HepG2 (cell line): ENCODE data around the gene ATP1A2. TPM values are rescaled to one million over a fixed set of nuclear protein-coding genes. Genes with fewer than 3 reads are reported as not detected.
A peak's percentile ranks its signal among the peaks of the same experiment; 100 is the strongest.

Source experiments
- ATAC-seq: fragments of 200-7000 bp; cut with Tn5 transposase; 3 replicates; pipeline ENCODE4 v1.9.1; 2020; ENCODE audit warnings: mild to moderate bottlenecking, moderate library complexity
- BruUV-seq: library from RNA; stranded (reverse); fragments of 400-500 nt; replicated peaks from 2 replicates; lab custom pipeline; 2021; lab: Mats Ljungman, UMichigan
- CTCF ChIA-PET: fragments of 300-600 bp; formaldehyde crosslinking; extraction: SDS; loops from one replicate; lab custom pipeline; 2021; ENCODE audit warnings: low total read pairs, inconsistent platforms, low intra/inter-chr PET ratio; lab: Yijun Ruan, JAX
- POLR2A ChIA-PET: fragments of 350-600 bp; sonication (Branson Sonifier 250); formaldehyde crosslinking; loops from one replicate; lab custom pipeline; 2020; ENCODE audit warnings: antibody characterized with exemption, inconsistent platforms; lab: Yijun Ruan, JAX
- DNase-seq: peaks from one replicate; pipeline ENCODE4 v3.0.0-alpha.2; 2015; ENCODE audit warnings: low spot score
- FAIRE-seq: peaks from 3 replicates; lab custom pipeline; 2011; peaks lifted over from hg19 to GRCh38; lab: Jason Lieb, UNC
- H2AFZ ChIP-seq: one replicate; pipeline ENCODE4 v1.6.1; 2011; ENCODE audit warnings: low read length, inconsistent platforms
- H3K27ac ChIP-seq: fragments of 300-600 bp; 3 replicates; pipeline ENCODE4 v1.8.0; 2011; ENCODE audit warnings: mixed run types, mild to moderate bottlenecking, mixed read lengths, low read length, inconsistent platforms; ENCODE audit not compliant: insufficient read depth; ENCODE audit errors: extremely low read length
- H3K27me3 ChIP-seq, 2 experiments: fragments of 200-600 bp in 1 of 2; 2 replicates in 1 of 2; 3 replicates in 1 of 2; pipeline versions ENCODE4 v1.6.0 to v1.8.0; 2011; ENCODE audit warnings: low read length in 2 of 2, mild to moderate bottlenecking in 2 of 2, moderate library complexity in 2 of 2, inconsistent platforms in 1 of 2; ENCODE audit not compliant: insufficient read depth in 2 of 2, control insufficient read depth in 1 of 2
- H3K36me3 ChIP-seq, 2 experiments: fragments of 200-600 bp in 1 of 2; replicated peaks in 1 of 2; 2 replicates in 1 of 2; 3 replicates in 1 of 2; pipeline versions ENCODE4 v1.5.1 to v1.8.0; 2011; ENCODE audit warnings: low read length in 2 of 2, inconsistent platforms in 1 of 2; ENCODE audit not compliant: insufficient read depth in 2 of 2, control insufficient read depth in 1 of 2
- H3K4me1 ChIP-seq: 2 replicates; pipeline ENCODE4 v1.5.1; 2012; ENCODE audit warnings: low read length, inconsistent platforms; ENCODE audit not compliant: insufficient read depth
- H3K4me2 ChIP-seq: 2 replicates; pipeline ENCODE4 v1.6.0; 2011; ENCODE audit warnings: low read depth, low read length, inconsistent platforms
- H3K4me3 ChIP-seq, 3 experiments: fragments of 200-600 bp in 1 of 3; sonication (generic), shearing (Covaris generic) in 1 of 3; replicated peaks in 1 of 3; 2 replicates each; pipeline ENCODE4 v1.5.1; 2011 to 2016; ENCODE audit warnings: low read length in 3 of 3, inconsistent platforms in 2 of 3, low read depth in 2 of 3, mild to moderate bottlenecking in 2 of 3, control low read depth in 1 of 3, mixed read lengths in 1 of 3; ENCODE audit not compliant: insufficient read depth in 1 of 3
- H3K79me2 ChIP-seq: one replicate; pipeline ENCODE4 v1.6.1; 2011; ENCODE audit warnings: low read length, inconsistent platforms; ENCODE audit not compliant: insufficient read depth
- H3K9ac ChIP-seq: 2 replicates; pipeline ENCODE4 v1.6.0; 2011; ENCODE audit warnings: mild to moderate bottlenecking, low read depth, low read length, inconsistent platforms; ENCODE audit not compliant: insufficient read depth
- H3K9me3 ChIP-seq: 2 replicates; pipeline ENCODE4 v1.5.1; 2012; ENCODE audit warnings: mild to moderate bottlenecking, low read length
- H4K20me1 ChIP-seq: 2 replicates; pipeline ENCODE4 v1.6.0; 2011; ENCODE audit warnings: inconsistent platforms, mild to moderate bottlenecking, low read length, moderate library complexity; ENCODE audit not compliant: insufficient read depth
- ARNT ChIP-seq: fragments of 450-650 bp; IDR thresholded peaks from 2 replicates; pipeline ENCODE4 v1.6.1; 2017
- CENPX ChIP-seq: sonication (generic); formaldehyde crosslinking; IDR thresholded peaks from 2 replicates; pipeline ENCODE4 v1.9.0; 2021; ENCODE audit warnings: mild to moderate bottlenecking, missing genetic modification reagents, moderate library complexity
- EED ChIP-seq: sonication (generic); formaldehyde crosslinking; IDR thresholded peaks from 2 replicates; pipeline ENCODE4 v1.5.0; 2020; ENCODE audit warnings: mild to moderate bottlenecking, missing genetic modification reagents
- FOSL2 ChIP-seq: sonication (generic); formaldehyde crosslinking; IDR thresholded peaks from 2 replicates; pipeline ENCODE4 v1.4.0; 2020; ENCODE audit warnings: missing genetic modification reagents
- FOXO1 ChIP-seq: sonication (generic); formaldehyde crosslinking; IDR thresholded peaks from 2 replicates; pipeline ENCODE4 v1.4.0; 2020; ENCODE audit warnings: missing genetic modification reagents
- IKZF1 ChIP-seq: fragments of 450-650 bp; IDR thresholded peaks from 2 replicates; pipeline ENCODE4 v1.7.1; 2016
- NCOA5 ChIP-seq: sonication (generic); formaldehyde crosslinking; IDR thresholded peaks from 2 replicates; pipeline ENCODE4 v1.4.0; 2020; ENCODE audit warnings: missing genetic modification reagents
- NR2F1 ChIP-seq, 2 experiments: fragments of 450-650 bp in 1 of 2; formaldehyde crosslinking in 1 of 2; IDR thresholded peaks; 2 replicates each; pipeline versions ENCODE4 v1.5.0 to v1.6.1; 2016 to 2020; ENCODE audit warnings: mild to moderate bottlenecking in 1 of 2, missing compliant biosample characterization in 1 of 2, missing genetic modification reagents in 1 of 2, moderate library complexity in 1 of 2
- RAD21 ChIP-seq: fragments of 450-650 bp; formaldehyde crosslinking; IDR thresholded peaks from 2 replicates; pipeline ENCODE4 v1.5.0; 2020; ENCODE audit warnings: mild to moderate bottlenecking
- RBM39 ChIP-seq: fragments of 200-400 bp; formaldehyde crosslinking; IDR thresholded peaks from one replicate; pipeline ENCODE4 v1.6.1; 2018; ENCODE audit warnings: antibody characterized with exemption, mild to moderate bottlenecking, low read depth, low read length; ENCODE audit not compliant: poor library complexity, severe bottlenecking
- SYNCRIP ChIP-seq: fragments of 200-400 bp; formaldehyde crosslinking; IDR thresholded peaks from 2 replicates; pipeline ENCODE4 v1.6.1; 2018; ENCODE audit warnings: mild to moderate bottlenecking, low read depth, low read length; ENCODE audit not compliant: insufficient read depth
- ZNF256 ChIP-seq: sonication (generic); formaldehyde crosslinking; conservative IDR thresholded peaks from 2 replicates; pipeline ENCODE4 v1.4.0; 2020; ENCODE audit warnings: missing genetic modification reagents
- ZNF543 ChIP-seq: sonication (generic); formaldehyde crosslinking; IDR thresholded peaks from 2 replicates; pipeline ENCODE4 v1.4.0; 2020; ENCODE audit warnings: mild to moderate bottlenecking, missing genetic modification reagents
- ZNF768 ChIP-seq: sonication (generic); formaldehyde crosslinking; IDR thresholded peaks from 2 replicates; pipeline ENCODE4 v1.4.0; 2020; ENCODE audit warnings: missing genetic modification reagents
- WGBS: methylation state at CpG from one replicate; pipeline ENCODE4 v1.1.6; 2017; ENCODE audit warnings: low lambda C conversion rate; 5-methylcytosine and 5-hydroxymethylcytosine counted together
- in situ Hi-C: cut with HindIII; loops from 2 replicates; pipeline ENCODE4 v1.10.0; 2017; ENCODE audit warnings: low pct_unique_long_range_greater_than_20kb; ENCODE audit not compliant: extremely low pct_ligation_motif_present
- intact Hi-C: fragments of 100-400 bp; cut with micrococcal nuclease; formaldehyde crosslinking; loops from one replicate; pipeline ENCODE4 v1.10.0; 2022; ENCODE audit not compliant: unreplicated experiment
- polyA plus RNA-seq, 8 experiments: library from polyadenylated mRNA; depleted of rRNA in 3 of 8; stranded (reverse) in 7 of 8; unstranded in 1 of 8; fragments of >200 nt; fragmentation: Illumina TruSeq in 4 of 8; extraction: Trizol in 4 of 8; gene quantifications; 2 replicates each; pipeline versions ENCODE4 v1.2.1 to v1.2.3, GENCODE V29; 2011 to 2016; ENCODE audit warnings: low read depth in 4 of 8, missing spikeins in 1 of 8, mixed read lengths in 1 of 8; ENCODE audit not compliant: insufficient read depth in 1 of 8
- total RNA-seq, 5 experiments: library from RNA; depleted of rRNA; stranded (reverse); fragments of >200 nt; fragmentation: Illumina TruSeq; extraction: Trizol; gene quantifications; 2 replicates each; pipeline ENCODE4 v1.2.3, GENCODE V29; 2016; ENCODE audit warnings: low read depth in 1 of 5
- TF ChIP-seq, protein P1 (sequence below): sonication (generic); formaldehyde crosslinking; IDR thresholded peaks from 2 replicates; pipeline ENCODE4 v1.4.0; 2020; ENCODE audit warnings: mild to moderate bottlenecking, missing genetic modification reagents
- TF ChIP-seq, protein P2 (sequence below): IDR thresholded peaks from 2 replicates; pipeline ENCODE4 v1.6.1; 2016; ENCODE audit warnings: mild to moderate bottlenecking

The ATP1A2 gene
- total and polyA plus RNA-seq, 2 of the 13 experiments (the other 11 are each of a cell fraction or from before 2014, with no cell fraction given) = 0.16 TPM; not detected in 1

DNA sequence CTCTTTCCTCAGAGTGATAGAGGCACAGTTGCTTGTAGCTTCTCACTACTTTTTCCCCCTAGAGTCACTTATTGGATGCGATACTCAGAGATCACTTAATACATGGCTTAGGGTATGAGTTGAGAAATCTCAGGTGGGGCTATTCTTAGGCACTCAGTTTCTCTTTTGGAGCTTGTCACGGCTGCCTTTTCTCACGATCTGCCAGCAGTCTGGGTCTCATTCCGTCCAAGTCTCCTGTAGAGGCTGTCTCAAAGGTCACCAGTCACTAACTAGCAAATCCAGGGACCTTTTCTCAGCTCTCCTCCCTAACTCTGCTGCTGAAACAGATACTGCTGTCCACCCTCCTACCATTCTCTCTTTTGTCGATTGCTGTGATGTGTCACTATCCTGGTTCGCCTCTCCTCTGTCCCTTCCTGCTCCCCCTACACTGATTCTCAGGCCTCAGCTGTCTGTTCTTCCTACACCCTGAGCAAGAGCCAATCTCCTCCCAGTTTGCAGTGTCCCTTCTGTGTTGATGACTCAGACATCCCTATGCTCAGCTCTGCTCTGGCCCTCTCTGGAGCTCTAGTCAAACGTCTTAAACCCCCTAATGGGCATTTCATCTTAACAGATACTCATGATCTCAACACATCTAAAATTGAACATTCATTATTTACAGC, 12.4 kb downstream of the ATP1A2 start:
- DNase-seq = peak; percentile 12
- Histone ChIP-seq H3K4me1 (peaks cover 81% of the 10 kb centered on the region), H3K79me2 (no peaks in the 10 kb centered on the region), H3K4me2 (peak overlapping the region; percentile 30), H3K27me3 (no peaks in the 10 kb centered on the region), H3K36me3 (no peaks in the 10 kb centered on the region), H4K20me1 (no peaks in the 10 kb centered on the region), H3K9me3 (no peaks in the 10 kb centered on the region), H3K4me3 (no peak overlapping the region), H3K27ac (no peak overlapping the region), H3K9ac (no peak overlapping the region), H2AFZ (peak overlapping the region; percentile 28)
- FAIRE-seq = no peak
- POLR2A ChIA-PET = interaction anchor here (1.2 to 1.6 kb wide), 2 partner anchors 27 to 134 kb away, joined by 3 read pairs; partner anchors contain the start of gene DCAF8
- in situ Hi-C loops (no loop called here), intact Hi-C loops (no loop called here)
- TF ChIP-seq IKZF1 (no peak), FOSL2 (CRISPR knock-in tag) (peak; percentile 49), CENPX (CRISPR knock-in tag) (no peak)
- TF ChIP-seq, protein P1, sequence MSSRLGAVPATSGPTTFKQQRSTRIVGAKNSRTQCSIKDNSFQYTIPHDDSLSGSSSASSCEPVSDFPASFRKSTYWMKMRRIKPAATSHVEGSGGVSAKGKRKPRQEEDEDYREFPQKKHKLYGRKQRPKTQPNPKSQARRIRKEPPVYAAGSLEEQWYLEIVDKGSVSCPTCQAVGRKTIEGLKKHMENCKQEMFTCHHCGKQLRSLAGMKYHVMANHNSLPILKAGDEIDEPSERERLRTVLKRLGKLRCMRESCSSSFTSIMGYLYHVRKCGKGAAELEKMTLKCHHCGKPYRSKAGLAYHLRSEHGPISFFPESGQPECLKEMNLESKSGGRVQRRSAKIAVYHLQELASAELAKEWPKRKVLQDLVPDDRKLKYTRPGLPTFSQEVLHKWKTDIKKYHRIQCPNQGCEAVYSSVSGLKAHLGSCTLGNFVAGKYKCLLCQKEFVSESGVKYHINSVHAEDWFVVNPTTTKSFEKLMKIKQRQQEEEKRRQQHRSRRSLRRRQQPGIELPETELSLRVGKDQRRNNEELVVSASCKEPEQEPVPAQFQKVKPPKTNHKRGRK (CRISPR knock-in tag) = no peak
- 25% methylated on average over 7 of the region's 7 CpGs for WGBS
- CTCF ChIA-PET = no interaction called here
- peak; percentile 40; the same call in 2 of the 3 replicates for ATAC-seq
- no TSS peak for BruUV-seq

DNA sequence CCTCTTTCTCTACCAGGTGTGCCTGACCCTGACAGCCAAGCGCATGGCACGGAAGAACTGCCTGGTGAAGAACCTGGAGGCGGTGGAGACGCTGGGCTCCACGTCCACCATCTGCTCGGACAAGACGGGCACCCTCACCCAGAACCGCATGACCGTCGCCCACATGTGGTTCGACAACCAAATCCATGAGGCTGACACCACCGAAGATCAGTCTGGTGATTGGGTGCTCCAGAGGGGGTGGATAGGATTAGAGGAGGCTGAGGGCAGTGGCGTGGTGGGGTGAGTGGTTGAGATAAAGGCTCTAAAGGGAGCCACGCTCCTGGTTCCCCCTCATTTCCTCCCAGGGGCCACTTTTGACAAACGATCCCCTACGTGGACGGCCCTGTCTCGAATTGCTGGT, 13.1 kb downstream of the ATP1A2 start:
- H3K27ac ChIP-seq = no peak overlapping the region
- DNase-seq (no peak), ATAC-seq (no peak), FAIRE-seq (no peak)
- H3K4me2 ChIP-seq = no peak overlapping the region
- ChIA-PET CTCF (no interaction called here), POLR2A (interaction anchor here (1.6 kb wide), 1 partner anchor 28 kb away, joined by 3 read pairs; no protein-coding TSS in a partner anchor)
- no peaks in the 10 kb centered on the region for H3K79me2 ChIP-seq
- WGBS = 89% methylated on average over 18 of the region's 18 CpGs
- H3K4me1 ChIP-seq = peaks cover 81% of the 10 kb centered on the region
- no peak overlapping the region for H2AFZ ChIP-seq
- in situ Hi-C loops = no loop called here
- no TSS peak for BruUV-seq
- H3K27me3 ChIP-seq = no peaks in the 10 kb centered on the region
- no peaks in the 10 kb centered on the region for H3K9me3 ChIP-seq
- H3K9ac ChIP-seq = no peak overlapping the region
- intact Hi-C loops = no loop called here
- H3K4me3 ChIP-seq = no peak overlapping the region
- H3K36me3 ChIP-seq = no peaks in the 10 kb centered on the region
- no peaks in the 10 kb centered on the region for H4K20me1 ChIP-seq
- no peak for TF ChIP-seq RBM39
- TF ChIP-seq RAD21 (CRISPR knock-in tag) = no peak
- no peak for TF ChIP-seq EED
- TF ChIP-seq ZNF543 (CRISPR knock-in tag) = no peak
- TF ChIP-seq ZNF768 (CRISPR knock-in tag) = no peak
- no peak for TF ChIP-seq NR2F1 (CRISPR knock-in tag; IDR thresholded peaks at IDR 0.05)
- TF ChIP-seq FOXO1 (CRISPR knock-in tag) = no peak
- TF ChIP-seq ZNF256 (CRISPR knock-in tag) = no peak
- TF ChIP-seq SYNCRIP = no peak
- no peak for TF ChIP-seq NCOA5 (CRISPR knock-in tag)
- no peak for TF ChIP-seq ARNT
- TF ChIP-seq, protein P2, sequence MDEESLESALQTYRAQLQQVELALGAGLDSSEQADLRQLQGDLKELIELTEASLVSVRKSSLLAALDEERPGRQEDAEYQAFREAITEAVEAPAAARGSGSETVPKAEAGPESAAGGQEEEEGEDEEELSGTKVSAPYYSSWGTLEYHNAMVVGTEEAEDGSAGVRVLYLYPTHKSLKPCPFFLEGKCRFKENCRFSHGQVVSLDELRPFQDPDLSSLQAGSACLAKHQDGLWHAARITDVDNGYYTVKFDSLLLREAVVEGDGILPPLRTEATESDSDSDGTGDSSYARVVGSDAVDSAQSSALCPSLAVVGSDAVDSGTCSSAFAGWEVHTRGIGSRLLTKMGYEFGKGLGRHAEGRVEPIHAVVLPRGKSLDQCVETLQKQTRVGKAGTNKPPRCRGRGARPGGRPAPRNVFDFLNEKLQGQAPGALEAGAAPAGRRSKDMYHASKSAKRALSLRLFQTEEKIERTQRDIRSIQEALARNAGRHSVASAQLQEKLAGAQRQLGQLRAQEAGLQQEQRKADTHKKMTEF = no peak
